Mononuclear cell (primary cell): ENCODE data around the gene TJP2. TPM values are rescaled to one million over a fixed set of nuclear protein-coding genes. Genes with fewer than 3 reads are reported as not detected.
"Not testable (repeated sequence)": the region's sequence is repeated elsewhere in the genome, so short reads cannot be mapped to it uniquely, and the experiment has no call there.

Experiments
- H3K27me3 ChIP-seq: 2 replicates; pipeline ENCODE4 v1.6.0; 2011; ENCODE audit warnings: low read length, control low read depth; ENCODE audit not compliant: insufficient read depth
- H3K4me1 ChIP-seq: 2 replicates; pipeline ENCODE4 v1.5.1; 2011; ENCODE audit warnings: mild to moderate bottlenecking, low read length, control low read depth; ENCODE audit not compliant: insufficient read depth
- H3K4me3 ChIP-seq: 2 replicates; pipeline ENCODE4 v1.5.1; 2011; ENCODE audit warnings: mild to moderate bottlenecking, low read length, moderate library complexity
- H3K9me3 ChIP-seq: 2 replicates; pipeline ENCODE4 v1.5.1; 2011; ENCODE audit warnings: low read depth, mild to moderate bottlenecking, control low read depth, low read length
- total RNA-seq: library from RNA; depleted of rRNA; stranded (reverse); fragments of >200 nt; gene quantifications from one replicate; pipeline ENCODE4 v1.2.3, GENCODE V29; 2012

The TJP2 gene
- total RNA-seq, 1 donor: 16.1 TPM

- no peaks in the 10 kb centered on the region for H3K27me3 ChIP-seq
- H3K4me1 ChIP-seq: no peaks in the 10 kb centered on the region
- H3K4me3 ChIP-seq: no peak overlapping the region
- no peaks in the 10 kb centered on the region for H3K9me3 ChIP-seq
Observed at GRCh38 chr9:69295872-69296552, 121.9 kb downstream of the TJP2 start.

GRCh38 chr9:69297300-69297980, 123.4 kb downstream of the TJP2 start:
- Histone ChIP-seq H3K9me3 (no peaks in the 10 kb centered on the region), H3K4me3 (no peak overlapping the region), H3K27me3 (no peaks in the 10 kb centered on the region), H3K4me1 (no peaks in the 10 kb centered on the region)

- H3K9me3 ChIP-seq: no peaks in the 10 kb centered on the region
- H3K27me3 ChIP-seq: no peaks in the 10 kb centered on the region
- H3K4me3 ChIP-seq: no peak overlapping the region
- H3K4me1 ChIP-seq: no peaks in the 10 kb centered on the region
Observed at GRCh38 chr9:69299315-69299714, 125.2 kb downstream of the TJP2 start.

GRCh38 chr9:69299826-69300225, 125.7 kb downstream of the TJP2 start:
- H3K27me3 ChIP-seq: no peaks in the 10 kb centered on the region
- no peaks in the 10 kb centered on the region for H3K9me3 ChIP-seq
- H3K4me3 ChIP-seq: no peak overlapping the region
- H3K4me1 ChIP-seq: no peaks in the 10 kb centered on the region

DNA sequence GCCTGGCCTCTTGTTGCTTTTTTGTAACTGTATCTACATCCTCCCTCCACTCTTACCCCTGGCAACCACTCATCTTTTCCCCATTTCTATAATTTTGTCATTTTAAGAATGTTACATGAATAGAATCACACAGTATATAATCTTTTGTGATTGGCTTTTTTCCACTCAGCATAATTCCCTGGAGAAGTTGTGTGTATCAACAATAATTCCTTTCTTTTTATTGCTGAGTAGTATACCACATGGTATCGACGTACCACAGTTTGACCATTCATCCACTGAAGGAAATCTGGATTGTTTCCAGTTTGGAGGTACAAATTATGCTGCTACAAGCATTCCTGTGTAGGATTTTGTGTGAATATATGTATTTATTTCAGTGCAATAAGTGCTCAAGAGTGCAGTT, 129.3 kb downstream of the TJP2 start:
- Histone ChIP-seq H3K4me3 (no peak overlapping the region), H3K9me3 (no peaks in the 10 kb centered on the region)

GRCh38 chr9:69306895-69307445, 132.9 kb downstream of the TJP2 start:
- not testable (repeated sequence) for H3K4me3 ChIP-seq, H3K27me3 ChIP-seq, H3K4me1 ChIP-seq, H3K9me3 ChIP-seq

More for the DNA sequence above, 129.3 kb downstream of the TJP2 start:
- Histone ChIP-seq H3K27me3 (no peaks in the 10 kb centered on the region), H3K4me1 (no peaks in the 10 kb centered on the region)

GRCh38 chr9:69307446-69308205, 133.5 kb downstream of the TJP2 start:
- Histone ChIP-seq H3K4me3 (no peak overlapping the region), H3K27me3 (no peaks in the 10 kb centered on the region), H3K4me1 (no peaks in the 10 kb centered on the region), H3K9me3 (no peaks in the 10 kb centered on the region)

- Histone ChIP-seq H3K9me3 (no peaks in the 10 kb centered on the region), H3K4me3 (no peak overlapping the region), H3K4me1 (no peaks in the 10 kb centered on the region), H3K27me3 (no peaks in the 10 kb centered on the region)
Observed at GRCh38 chr9:69308206-69308931, 134.3 kb downstream of the TJP2 start.

DNA sequence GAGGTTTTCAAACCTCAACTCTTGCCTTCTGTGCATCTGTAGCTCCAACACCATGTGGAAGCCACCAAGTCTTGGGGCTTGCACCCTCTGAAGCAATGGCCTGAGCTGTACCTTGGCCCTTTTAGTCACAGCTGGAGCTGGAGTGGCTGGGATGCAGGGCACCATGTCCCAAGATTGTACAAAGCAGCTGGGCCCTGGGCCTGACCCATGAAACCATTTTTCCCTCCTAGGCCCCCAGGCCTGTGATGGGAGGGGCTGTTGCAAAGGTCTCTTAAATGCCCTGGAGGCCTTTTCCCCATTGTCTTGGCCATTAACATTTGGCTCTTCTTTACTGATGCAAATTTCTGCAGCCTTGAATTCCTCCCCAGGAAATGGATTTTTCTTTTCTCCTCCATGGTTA, 139.1 kb downstream of the TJP2 start:
- no peak overlapping the region for H3K4me3 ChIP-seq

GRCh38 chr9:69314547-69314946, 140.5 kb downstream of the TJP2 start:
- H3K4me1 ChIP-seq: no peaks in the 10 kb centered on the region
- no peak overlapping the region for H3K4me3 ChIP-seq
- peaks cover 2% of the 10 kb centered on the region for H3K27me3 ChIP-seq
- H3K9me3 ChIP-seq: no peaks in the 10 kb centered on the region

More for the DNA sequence above, 139.1 kb downstream of the TJP2 start:
- H3K27me3 ChIP-seq: no peaks in the 10 kb centered on the region
- no peaks in the 10 kb centered on the region for H3K9me3 ChIP-seq
- H3K4me1 ChIP-seq: no peaks in the 10 kb centered on the region

DNA sequence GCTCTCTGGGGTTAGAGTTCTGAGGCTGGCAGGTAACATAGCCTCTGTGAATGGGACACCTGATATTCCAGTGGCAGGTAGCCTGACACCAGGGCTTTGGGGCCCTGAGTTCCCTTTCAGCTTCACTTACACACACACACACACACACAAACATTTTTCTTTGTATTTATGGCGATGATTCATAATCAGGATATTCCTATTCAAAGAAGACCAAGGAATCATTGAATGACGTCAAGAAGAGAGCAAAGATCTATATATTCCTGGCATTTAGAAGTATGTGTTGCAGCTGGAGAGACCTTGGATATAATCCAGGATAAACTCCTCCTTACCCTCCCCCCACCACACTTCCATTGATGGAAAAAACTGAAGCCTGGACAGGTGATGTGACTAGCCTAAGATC, 143.0 kb downstream of the TJP2 start:
- H3K9me3 ChIP-seq: no peaks in the 10 kb centered on the region
- no peaks in the 10 kb centered on the region for H3K4me1 ChIP-seq
- H3K27me3 ChIP-seq: peaks cover 7% of the 10 kb centered on the region
- no peak overlapping the region for H3K4me3 ChIP-seq

- no peaks in the 10 kb centered on the region for H3K9me3 ChIP-seq
Observed at GRCh38 chr9:69317894-69318293, 143.8 kb downstream of the TJP2 start.

DNA sequence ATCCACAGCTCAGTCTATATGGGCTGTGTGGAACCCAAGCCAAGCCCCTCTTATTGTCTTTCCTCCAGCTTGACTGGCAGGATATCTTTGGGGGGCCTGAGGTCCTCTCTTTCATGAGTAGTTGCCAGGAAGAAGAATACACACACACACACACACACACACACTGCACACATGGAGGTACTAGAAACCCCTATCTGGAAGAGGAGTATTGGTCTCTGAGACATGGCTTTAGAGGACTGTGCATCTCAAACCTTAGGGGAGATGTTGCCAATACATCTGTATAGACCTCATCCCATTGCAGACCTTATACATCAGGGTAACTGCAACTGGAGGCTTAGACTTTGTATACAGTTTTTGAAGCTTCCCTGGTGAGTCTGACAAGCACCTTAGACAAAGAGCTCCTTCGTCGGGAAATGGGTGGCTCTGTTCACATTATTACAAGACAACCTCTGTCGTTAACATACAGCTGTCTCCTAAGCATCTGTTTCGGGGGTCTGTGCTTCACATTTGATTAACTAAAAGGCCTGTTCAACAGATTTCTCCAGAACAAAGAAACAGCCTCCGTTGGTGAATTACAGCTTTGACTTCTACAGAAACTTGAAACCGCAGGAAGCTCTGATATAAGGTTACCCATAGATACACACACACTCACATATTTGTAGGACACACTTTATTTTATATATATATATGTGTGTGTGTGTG, 145.4 kb downstream of the TJP2 start:
- H3K4me1 ChIP-seq: no peaks in the 10 kb centered on the region
- H3K4me3 ChIP-seq: no peak overlapping the region
- peaks cover 24% of the 10 kb centered on the region for H3K27me3 ChIP-seq
- H3K9me3 ChIP-seq: no peaks in the 10 kb centered on the region

More at GRCh38 chr9:69317894-69318293, 143.8 kb downstream of the TJP2 start:
- H3K4me1 ChIP-seq: no peaks in the 10 kb centered on the region
- peaks cover 10% of the 10 kb centered on the region for H3K27me3 ChIP-seq
- H3K4me3 ChIP-seq: no peak overlapping the region

DNA sequence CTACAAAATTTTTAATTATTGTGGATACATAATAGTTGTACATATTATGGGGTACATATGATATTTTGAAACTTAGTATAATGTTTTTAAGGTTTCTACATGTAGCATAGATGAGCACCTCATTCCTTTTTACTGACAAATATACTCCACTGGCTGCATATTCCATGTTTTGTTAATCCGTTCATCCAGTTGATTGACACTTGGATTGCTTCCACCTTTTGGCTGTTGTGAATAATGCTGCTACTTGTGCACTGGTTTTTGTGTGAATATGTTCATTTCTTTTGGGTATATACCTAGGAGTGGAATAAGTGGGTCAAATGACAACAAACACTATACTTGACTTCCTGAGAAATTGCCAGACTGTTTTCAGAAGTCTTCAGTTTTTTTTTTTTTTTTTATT, 148.2 kb downstream of the TJP2 start:
- Histone ChIP-seq H3K9me3 (no peaks in the 10 kb centered on the region), H3K4me3 (no peak overlapping the region), H3K4me1 (no peaks in the 10 kb centered on the region), H3K27me3 (peaks cover 45% of the 10 kb centered on the region)
